ENCODE data around the gene GAS6.

DNA sequence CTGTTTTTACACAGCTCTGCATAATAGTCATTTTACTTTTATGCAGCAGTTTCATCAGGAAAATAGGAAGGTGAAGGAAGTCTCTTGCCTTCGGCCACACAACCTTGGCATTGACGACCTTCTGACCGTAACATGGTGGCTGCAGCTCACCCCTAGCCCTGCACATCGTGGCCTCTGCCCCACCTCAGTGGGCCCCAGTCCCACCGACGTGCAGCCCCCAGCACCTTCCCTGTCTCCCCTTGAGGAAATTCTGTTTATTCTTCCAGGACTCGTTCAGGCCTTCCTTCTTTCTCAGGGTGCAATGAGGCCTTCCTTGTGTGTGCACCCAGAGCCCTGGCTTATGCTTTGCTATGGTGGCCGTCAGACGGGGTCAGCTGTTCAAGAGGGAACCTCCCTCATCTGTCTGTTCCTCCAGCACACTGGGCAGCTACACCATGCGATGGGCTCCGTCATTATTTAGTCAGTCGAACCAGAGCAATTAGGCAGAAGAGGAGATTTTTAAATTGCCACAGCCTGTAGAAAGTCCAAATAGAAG is 71.6 kb downstream of the GAS6 start:
- TF ChIP-seq POLR2A (IDR thresholded peaks at IDR 0.05) (no peak), POLR2AphosphoS5 (IDR thresholded peaks at IDR 0.05) (no peak)
- TF ChIP-seq, protein P1, sequence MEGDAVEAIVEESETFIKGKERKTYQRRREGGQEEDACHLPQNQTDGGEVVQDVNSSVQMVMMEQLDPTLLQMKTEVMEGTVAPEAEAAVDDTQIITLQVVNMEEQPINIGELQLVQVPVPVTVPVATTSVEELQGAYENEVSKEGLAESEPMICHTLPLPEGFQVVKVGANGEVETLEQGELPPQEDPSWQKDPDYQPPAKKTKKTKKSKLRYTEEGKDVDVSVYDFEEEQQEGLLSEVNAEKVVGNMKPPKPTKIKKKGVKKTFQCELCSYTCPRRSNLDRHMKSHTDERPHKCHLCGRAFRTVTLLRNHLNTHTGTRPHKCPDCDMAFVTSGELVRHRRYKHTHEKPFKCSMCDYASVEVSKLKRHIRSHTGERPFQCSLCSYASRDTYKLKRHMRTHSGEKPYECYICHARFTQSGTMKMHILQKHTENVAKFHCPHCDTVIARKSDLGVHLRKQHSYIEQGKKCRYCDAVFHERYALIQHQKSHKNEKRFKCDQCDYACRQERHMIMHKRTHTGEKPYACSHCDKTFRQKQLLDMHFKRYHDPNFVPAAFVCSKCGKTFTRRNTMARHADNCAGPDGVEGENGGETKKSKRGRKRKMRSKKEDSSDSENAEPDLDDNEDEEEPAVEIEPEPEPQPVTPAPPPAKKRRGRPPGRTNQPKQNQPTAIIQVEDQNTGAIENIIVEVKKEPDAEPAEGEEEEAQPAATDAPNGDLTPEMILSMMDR (IDR thresholded peaks at IDR 0.05) = no peak

Data from gastroesophageal sphincter (tissue), 3 donors.